Measurements from ENCODE around the gene LHFPL6. TPM values are rescaled to one million over a fixed set of nuclear protein-coding genes. Genes with fewer than 3 reads are reported as not detected.

The LHFPL6 gene
- total and polyA plus RNA-seq, 7 experiments from 2014 or later: 0.92 TPM; not detected in 6

DNA sequence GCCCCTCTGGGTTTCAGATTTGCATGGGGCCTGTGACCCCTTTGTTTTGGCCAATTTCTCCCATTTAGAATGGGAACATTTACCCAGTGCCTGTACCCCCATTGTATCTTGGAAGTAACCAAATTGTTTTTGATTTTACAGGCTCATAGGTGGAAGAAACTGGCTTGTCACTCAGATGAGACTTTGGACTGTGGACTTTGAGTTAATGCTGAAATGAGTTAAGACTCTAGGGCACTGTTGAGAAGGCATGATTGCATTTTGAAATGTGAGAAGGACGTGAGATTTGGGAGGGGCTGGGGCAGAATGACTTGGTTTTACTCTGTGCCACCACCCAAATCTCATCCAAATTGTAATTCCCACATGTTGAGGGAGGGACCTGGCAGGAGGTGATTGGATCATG, 306.0 kb downstream of the LHFPL6 start:
- Mint-ChIP-seq H3K27me3 (peaks cover 0 to 18% (median 0%) of the 10 kb centered on the region in 5 donors), H3K4me3 (no peak overlapping the region), H3K9me3 (peaks cover 2 to 20% (median 11%) of the 10 kb centered on the region in 11 donors), H3K27ac (no peak overlapping the region), H3K4me1 (no peaks in the 10 kb centered on the region), H3K36me3 (peaks cover 0 to 4% (median 0%) of the 10 kb centered on the region in 5 donors)
- Histone ChIP-seq H3K36me3 (ENCODE audit: control insufficient read depth in 2 of 3, insufficient read depth in 3 of 3, low read length in 3 of 3) (no peaks in the 10 kb centered on the region), H3K27me3 (ENCODE audit: control insufficient read depth in 2 of 2, insufficient read depth in 2 of 2, low read length in 2 of 2) (no peaks in the 10 kb centered on the region), H3K4me3 (ENCODE audit: low read length) (no peak overlapping the region), H3K4me1 (ENCODE audit: control insufficient read depth in 2 of 2, insufficient read depth in 2 of 2, low read length in 2 of 2) (no peaks in the 10 kb centered on the region), H3K27ac (ENCODE audit: low read depth, low read length) (no peak overlapping the region), H3K9me3 (ENCODE audit: control insufficient read depth in 2 of 3, low read length in 3 of 3) (peaks cover 0 to 9% (median 0%) of the 10 kb centered on the region in 3 experiments)
- no peak for DNase-seq
- intact Hi-C loops (cut with micrococcal nuclease): no loop called here
- ChIA-PET POLR2A (no interaction called here), CTCF (no interaction called here)
- ATAC-seq: no peak

DNA sequence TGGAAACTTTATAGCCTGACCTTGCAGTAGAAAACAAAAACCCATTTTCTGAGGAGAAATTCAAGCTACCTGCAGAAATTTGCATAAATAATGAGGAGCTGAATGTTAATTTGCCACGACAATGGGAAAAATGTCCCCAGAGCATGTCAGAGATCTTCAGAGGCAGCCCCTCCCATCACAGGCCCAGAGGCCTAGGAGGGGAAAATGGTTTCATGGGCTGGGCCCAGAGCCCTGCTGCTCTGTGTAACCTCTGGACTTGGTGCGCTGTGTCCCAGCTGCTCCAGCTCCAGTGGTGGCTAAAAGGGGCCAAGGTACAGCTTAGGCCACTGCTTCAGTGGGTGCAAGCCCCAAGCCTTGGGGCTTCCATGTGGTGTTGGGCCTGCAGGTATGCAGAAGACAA, 306.8 kb downstream of the LHFPL6 start:
- no peaks in the 10 kb centered on the region for H3K36me3 ChIP-seq (ENCODE audit: control insufficient read depth in 2 of 3, insufficient read depth in 3 of 3, low read length in 3 of 3)
- no peak for DNase-seq
- CTCF ChIA-PET: no interaction called here
- H3K4me1 Mint-ChIP-seq: no peaks in the 10 kb centered on the region
- no peak overlapping the region for H3K4me3 Mint-ChIP-seq
- H3K4me1 ChIP-seq (ENCODE audit: control insufficient read depth in 2 of 2, insufficient read depth in 2 of 2, low read length in 2 of 2): no peaks in the 10 kb centered on the region
- no peak overlapping the region for H3K27ac ChIP-seq (ENCODE audit: low read depth, low read length)
- peaks cover 0 to 9% (median 0%) of the 10 kb centered on the region in 3 experiments for H3K9me3 ChIP-seq (ENCODE audit: control insufficient read depth in 2 of 3, low read length in 3 of 3)
- H3K9me3 Mint-ChIP-seq: peaks cover 2 to 20% (median 11%) of the 10 kb centered on the region in 11 donors
- intact Hi-C loops (cut with micrococcal nuclease): no loop called here
- H3K4me3 ChIP-seq (ENCODE audit: low read length): no peak overlapping the region
- no peak for ATAC-seq
- H3K36me3 Mint-ChIP-seq: peaks cover 0 to 4% (median 0%) of the 10 kb centered on the region in 5 donors
- POLR2A ChIA-PET: no interaction called here
- no peaks in the 10 kb centered on the region for H3K27me3 ChIP-seq (ENCODE audit: control insufficient read depth in 2 of 2, insufficient read depth in 2 of 2, low read length in 2 of 2)
- no peak overlapping the region for H3K27ac Mint-ChIP-seq
- H3K27me3 Mint-ChIP-seq: peaks cover 0 to 18% (median 0%) of the 10 kb centered on the region in 5 donors

Other genes with a start within 250 kb of the LHFPL6 start
- 10 to 100 TPM; 19.4 to 41.6 (median 32.3) TPM for gene COG6, start 52.5 kb upstream of the LHFPL6 start, total RNA-seq
- 10 to 100 TPM; 18.1 to 20.3 TPM for gene COG6, start 52.5 kb upstream of the LHFPL6 start, polyA plus RNA-seq